BJ (cell line): ENCODE results near the gene HK3. TPM values are rescaled to one million over a fixed set of nuclear protein-coding genes. Genes with fewer than 3 reads are reported as not detected.

Source experiments
- CTCF ChIA-PET: fragments of 350-600 bp; formaldehyde crosslinking; extraction: SDS; loops from one replicate; lab custom pipeline; 2021; ENCODE audit warnings: antibody characterized with exemption, inconsistent platforms; lab: Yijun Ruan, JAX
- POLR2A ChIA-PET: fragments of 300-600 bp; sonication (Branson Sonifier 250); formaldehyde crosslinking; extraction: SDS; loops from one replicate; lab custom pipeline; 2021; ENCODE audit warnings: antibody characterized with exemption; lab: Charles Lee
- DNase-seq: peaks from one replicate; pipeline ENCODE4 v3.0.0-alpha.2; 2011; ENCODE audit warnings: low read depth
- H3K27me3 ChIP-seq: 2 replicates; pipeline ENCODE4 v1.6.0; 2011; ENCODE audit warnings: low read length; ENCODE audit not compliant: control insufficient read depth, insufficient read depth
- H3K36me3 ChIP-seq: 2 replicates; pipeline ENCODE4 v1.5.1; 2011; ENCODE audit warnings: low read length; ENCODE audit not compliant: control insufficient read depth, insufficient read depth
- H3K4me3 ChIP-seq: 2 replicates; pipeline ENCODE4 v1.5.1; 2011; ENCODE audit warnings: low read depth, mild to moderate bottlenecking, control low read depth, low read length
- CTCF ChIP-seq: IDR thresholded peaks from 2 replicates; pipeline ENCODE4 v1.5.1; 2011; ENCODE audit warnings: low read depth, mild to moderate bottlenecking, control low read depth, inconsistent platforms, low read length, moderate library complexity; ENCODE audit not compliant: insufficient read depth
- polyA plus RNA-seq: library from polyadenylated mRNA; depleted of rRNA; stranded (reverse); fragments of >200 nt; gene quantifications from 2 replicates; pipeline ENCODE4 v1.2.3, GENCODE V29; 2011

The HK3 gene
- polyA plus RNA-seq, 1 experiment: not detected

GRCh38 chr5:176916337-176916736 lies 17.2 kb upstream of the HK3 start:
- CTCF ChIA-PET: interaction anchor here (1.0 to 1.2 kb wide), 3 partner anchors 10 to 255 kb away, joined by 3 read pairs; no protein-coding TSS in a partner anchor
- Histone ChIP-seq H3K27me3 (no peaks in the 10 kb centered on the region), H3K4me3 (no peak overlapping the region), H3K36me3 (no peaks in the 10 kb centered on the region)
- DNase-seq: no peak
- no peak for TF ChIP-seq CTCF
- POLR2A ChIA-PET: no interaction called here

GRCh38 chr5:176915906-176916305 lies 16.8 kb upstream of the HK3 start:
- POLR2A ChIA-PET: no interaction called here

GRCh38 chr5:176912115-176912514 lies 13.0 kb upstream of the HK3 start:
- ChIA-PET POLR2A (interaction anchor here (0.6 kb wide), 1 partner anchor 18 kb away, joined by 3 read pairs; no protein-coding TSS in a partner anchor), CTCF (no interaction called here)
- no peak for DNase-seq
- peaks cover 2% of the 10 kb centered on the region for H3K36me3 ChIP-seq
- no peak overlapping the region for H3K4me3 ChIP-seq
- TF ChIP-seq CTCF: no peak
- H3K27me3 ChIP-seq: no peaks in the 10 kb centered on the region

More at GRCh38 chr5:176915906-176916305, 16.8 kb upstream of the HK3 start:
- DNase-seq: no peak
- CTCF ChIA-PET: interaction anchor here (0.6 to 1.2 kb wide), 3 partner anchors 10 to 255 kb away, joined by 3 read pairs; no protein-coding TSS in a partner anchor
- TF ChIP-seq CTCF: no peak
- Histone ChIP-seq H3K4me3 (no peak overlapping the region), H3K36me3 (no peaks in the 10 kb centered on the region), H3K27me3 (no peaks in the 10 kb centered on the region)

GRCh38 chr5:176908675-176909368 lies 9.7 kb upstream of the HK3 start:
- Histone ChIP-seq H3K27me3 (no peaks in the 10 kb centered on the region), H3K36me3 (peaks cover 7% of the 10 kb centered on the region), H3K4me3 (no peak overlapping the region)
- CTCF ChIA-PET: interaction anchor here (1.1 to 1.9 kb wide), 2 partner anchors 10 to 65 kb away, joined by 3 to 7 read pairs; partner anchors contain the start of gene HK3
- DNase-seq: no peak
- no peak for TF ChIP-seq CTCF
- POLR2A ChIA-PET: no interaction called here

- ChIA-PET POLR2A (no interaction called here), CTCF (interaction anchor here (0.7 to 1.7 kb wide), 2 partner anchors 9 to 10 kb away, joined by 3 read pairs; no protein-coding TSS in a partner anchor)
- Histone ChIP-seq H3K36me3 (peaks cover 7% of the 10 kb centered on the region), H3K27me3 (no peaks in the 10 kb centered on the region), H3K4me3 (no peak overlapping the region)
- DNase-seq: no peak
- TF ChIP-seq CTCF: no peak
These were observed 7.7 kb upstream of the HK3 start for GRCh38 chr5:176906796-176907195.
